Fibroblast of gingiva (primary cell): ENCODE results near the gene BPIFA2.
"Not testable (repeated sequence)": the region's sequence is repeated elsewhere in the genome, so short reads cannot be mapped to it uniquely, and the experiment has no call there.

Source experiments
- DNase-seq: peaks from one replicate; pipeline ENCODE4 v3.0.0-alpha.2; 2011; ENCODE audit warnings: low read depth

BPIFA2 gene

GRCh38 chr20:33160681-33161080, 7.3 kb upstream of the BPIFA2 start:
- no peak for DNase-seq

GRCh38 chr20:33162313-33162712, 5.6 kb upstream of the BPIFA2 start:
- no peak for DNase-seq

DNA sequence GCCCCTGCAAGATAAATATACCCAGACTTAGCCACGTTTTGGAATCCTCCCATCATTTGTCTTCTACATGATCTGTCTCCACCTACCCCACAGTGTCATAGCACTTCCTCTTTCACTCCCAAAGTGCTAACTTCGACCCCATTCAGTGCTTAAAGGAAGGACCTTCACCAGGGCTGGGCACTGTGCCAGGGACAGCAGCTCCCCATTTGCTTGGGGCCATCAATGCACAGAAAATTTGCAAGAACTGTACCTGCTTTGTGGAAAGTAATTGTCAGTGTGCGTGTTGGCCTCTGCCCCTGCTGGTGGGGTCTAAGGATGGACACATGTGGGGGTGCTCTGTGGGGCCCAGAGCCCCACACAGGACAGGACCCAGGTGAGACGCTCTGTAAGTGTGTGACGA, 5.2 kb upstream of the BPIFA2 start:
- DNase-seq, result no peak

DNA sequence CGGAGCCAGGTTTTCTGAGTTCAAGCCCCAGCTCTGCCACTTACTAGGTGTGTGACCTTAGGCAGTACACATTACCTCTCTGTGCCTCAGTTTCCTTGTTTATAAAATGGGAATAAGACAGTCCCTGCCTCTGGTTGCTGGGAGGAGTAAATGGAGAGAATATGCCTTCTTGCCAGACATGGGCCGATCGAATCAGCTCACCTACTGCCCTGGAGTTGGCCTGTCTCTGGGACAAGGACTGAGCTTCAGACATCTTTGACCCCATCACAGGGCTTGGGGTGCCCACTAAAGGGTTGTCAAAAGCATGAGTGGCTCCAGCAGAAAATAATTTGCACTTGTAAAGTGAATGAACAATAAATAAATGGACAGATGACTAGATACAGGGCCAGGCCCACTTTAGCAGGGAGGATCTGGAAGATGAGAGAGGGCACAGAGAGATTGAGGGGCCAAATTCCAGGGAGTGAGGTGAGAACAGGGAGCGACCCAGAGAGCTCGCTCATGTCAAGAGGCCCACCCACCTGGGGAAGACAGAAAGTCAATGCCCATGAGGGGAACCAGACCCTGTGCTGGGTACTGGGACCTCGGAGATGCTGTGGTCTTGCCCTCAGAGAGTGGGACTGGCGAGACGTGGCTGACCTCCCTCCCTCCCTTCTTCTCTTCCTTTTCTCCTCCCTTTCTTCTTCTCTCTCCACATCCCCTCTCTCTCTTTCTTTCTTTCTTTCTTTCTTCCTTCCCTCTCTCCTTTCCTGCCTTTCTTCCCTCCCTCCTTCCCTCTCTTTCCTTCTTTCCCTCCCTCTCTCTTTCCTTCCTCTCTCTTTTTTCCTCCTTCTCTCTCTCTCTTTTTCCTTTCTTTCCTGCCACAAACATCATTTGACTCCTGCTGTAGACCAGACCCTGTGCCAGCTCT, 3.9 kb upstream of the BPIFA2 start:
- no peak for DNase-seq

- no peak for DNase-seq
These were observed 3.2 kb upstream of the BPIFA2 start for GRCh38 chr20:33164763-33165095.

DNA sequence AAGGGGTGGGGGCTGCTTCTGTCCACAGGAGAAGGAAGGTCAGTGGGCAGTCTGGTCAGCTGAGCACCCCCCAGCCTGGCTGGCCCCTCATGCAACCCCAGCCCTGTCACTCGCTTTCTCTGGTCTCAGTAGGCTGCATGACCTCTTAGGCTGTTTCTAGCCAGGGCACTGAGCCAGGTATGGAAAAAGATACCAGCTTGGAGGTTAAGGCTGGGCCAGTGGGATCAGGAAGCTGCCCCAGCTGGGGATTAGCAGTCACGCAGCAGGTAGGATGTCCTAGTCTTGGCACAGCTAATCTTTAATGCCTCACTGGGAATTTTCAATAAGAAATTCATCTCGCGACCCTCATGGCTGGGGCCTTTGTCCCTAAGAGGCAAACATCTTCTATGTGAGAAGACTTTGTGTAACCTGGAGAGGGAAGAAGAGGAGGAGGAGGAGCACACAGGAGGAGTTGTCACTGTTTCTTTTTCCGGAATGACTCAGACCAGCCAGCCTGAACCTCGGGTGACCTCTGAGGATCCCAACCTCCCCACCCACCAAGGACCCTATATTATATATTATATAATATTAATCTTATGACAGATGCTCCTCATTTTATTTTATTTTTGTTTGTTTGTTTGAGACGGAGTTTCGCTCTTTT, 2.4 kb upstream of the BPIFA2 start:
- no peak for DNase-seq

- no peak for DNase-seq
These were observed 1.3 kb upstream of the BPIFA2 start for GRCh38 chr20:33166533-33167113.

DNA sequence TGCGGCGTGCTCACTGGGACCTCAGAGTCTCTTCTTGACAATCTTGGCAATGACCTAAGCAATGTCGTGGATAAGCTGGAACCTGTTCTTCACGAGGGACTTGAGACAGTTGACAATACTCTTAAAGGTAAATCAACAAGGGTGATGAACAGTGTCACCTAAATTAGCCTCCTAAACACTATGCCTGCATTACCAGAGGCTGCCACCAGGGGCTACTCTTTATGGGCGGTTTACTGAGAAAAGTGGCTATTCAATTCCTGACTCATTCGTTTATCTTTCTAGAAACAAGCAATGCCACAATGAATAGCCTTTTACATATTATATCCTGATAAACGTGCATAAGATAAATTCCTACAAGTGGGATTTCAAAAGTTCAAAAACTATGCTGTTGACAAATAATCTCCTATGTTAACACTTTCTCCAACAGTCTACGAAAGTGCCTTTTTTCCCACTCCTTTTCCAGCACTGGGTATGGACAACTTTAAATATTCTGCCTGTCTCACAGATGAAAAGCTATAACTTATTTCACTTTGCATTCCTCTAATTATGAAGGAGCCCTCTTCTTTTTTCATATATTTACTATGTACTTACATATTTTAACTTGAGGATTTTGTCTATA, 1.3 kb downstream of the BPIFA2 start:
- DNase-seq, result no peak

GRCh38 chr20:33172781-33173180, 4.8 kb downstream of the BPIFA2 start:
- no peak for DNase-seq

DNA sequence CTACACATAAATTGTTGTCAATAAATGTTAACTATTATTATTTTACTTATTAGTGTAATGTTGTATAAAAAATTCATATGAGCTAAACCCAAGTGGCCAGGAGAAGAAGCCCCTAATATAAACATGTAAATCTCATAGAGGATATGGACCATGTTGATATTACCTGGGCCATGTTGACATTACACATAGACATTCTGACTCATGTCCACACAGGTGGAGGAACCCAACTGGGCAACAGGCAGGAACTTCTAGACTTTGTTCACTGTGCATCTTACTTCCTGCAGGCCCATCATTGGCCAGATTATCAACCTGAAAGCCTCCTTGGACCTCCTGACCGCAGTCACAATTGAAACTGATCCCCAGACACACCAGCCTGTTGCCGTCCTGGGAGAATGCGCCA, 7.2 kb downstream of the BPIFA2 start:
- DNase-seq, result no peak

GRCh38 chr20:33176101-33176500, 8.1 kb downstream of the BPIFA2 start:
- DNase-seq, result no peak

DNA sequence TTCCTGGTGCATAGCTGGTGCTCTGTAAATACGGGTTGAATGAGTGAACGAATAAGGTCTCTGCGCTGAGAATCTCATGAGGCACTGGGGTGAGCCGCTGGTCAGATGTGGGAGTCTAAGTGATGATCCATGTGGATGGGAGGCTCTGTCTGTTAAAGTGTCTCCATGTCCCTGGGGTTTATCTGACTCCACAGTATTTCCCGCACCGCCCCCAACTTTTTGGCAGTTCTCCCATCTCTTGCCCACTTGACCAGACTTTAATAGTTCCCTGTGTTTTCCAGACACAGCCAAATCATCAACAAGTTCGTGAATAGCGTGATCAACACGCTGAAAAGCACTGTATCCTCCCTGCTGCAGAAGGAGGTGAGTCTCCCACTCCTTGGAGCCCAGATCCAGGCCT, 9.9 kb downstream of the BPIFA2 start:
- no peak for DNase-seq

GRCh38 chr20:33178726-33179125, 10.8 kb downstream of the BPIFA2 start:
- DNase-seq, result no peak

- no peak for DNase-seq
These were observed 12.2 kb downstream of the BPIFA2 start for GRCh38 chr20:33180169-33180568.

GRCh38 chr20:33181482-33182093, 13.6 kb downstream of the BPIFA2 start:
- DNase-seq, result no peak

- no peak for DNase-seq
These were observed 15.4 kb downstream of the BPIFA2 start for GRCh38 chr20:33183312-33183711.

GRCh38 chr20:33185031-33185590, 17.2 kb downstream of the BPIFA2 start:
- DNase-seq, result not testable (repeated sequence)

DNA sequence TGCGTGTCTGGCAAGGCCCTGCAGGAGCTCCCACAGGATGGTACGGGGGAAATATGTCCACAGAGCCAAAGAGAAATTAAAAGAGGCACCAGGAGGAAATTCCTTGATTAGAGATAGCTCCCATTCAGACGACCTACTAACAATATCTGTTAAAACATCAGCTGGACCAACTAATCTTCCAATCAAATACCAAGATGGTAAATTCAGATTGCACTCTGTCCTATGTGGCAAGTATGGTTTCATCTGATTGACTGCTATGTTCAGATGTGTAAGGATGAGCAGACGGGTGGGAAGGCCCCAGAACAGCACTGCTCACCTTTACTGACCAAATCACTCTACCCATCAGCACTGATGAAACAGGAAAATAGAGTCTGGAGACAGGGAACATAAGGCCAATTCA, 19.5 kb downstream of the BPIFA2 start:
- DNase-seq, result no peak

DNA sequence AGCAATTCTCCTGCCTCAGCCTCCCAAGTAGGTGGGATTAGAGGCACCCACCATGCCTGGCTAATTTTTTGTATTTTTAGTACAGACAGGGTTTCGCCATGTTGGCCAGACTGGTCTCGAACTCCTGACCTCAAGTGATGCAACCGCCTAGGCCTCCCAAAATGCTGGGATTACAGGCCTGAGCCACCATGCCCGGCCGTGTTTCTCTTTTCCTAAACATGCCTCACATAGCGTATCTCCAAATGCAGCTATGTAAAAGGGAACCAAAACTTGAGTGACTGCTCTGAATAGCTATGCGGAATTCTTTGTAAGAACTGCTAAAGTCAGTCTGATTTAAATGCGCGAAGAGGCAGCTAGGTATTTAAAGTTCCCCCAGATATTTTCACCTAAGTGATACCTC, 20.5 kb downstream of the BPIFA2 start:
- DNase-seq, result no peak

DNA sequence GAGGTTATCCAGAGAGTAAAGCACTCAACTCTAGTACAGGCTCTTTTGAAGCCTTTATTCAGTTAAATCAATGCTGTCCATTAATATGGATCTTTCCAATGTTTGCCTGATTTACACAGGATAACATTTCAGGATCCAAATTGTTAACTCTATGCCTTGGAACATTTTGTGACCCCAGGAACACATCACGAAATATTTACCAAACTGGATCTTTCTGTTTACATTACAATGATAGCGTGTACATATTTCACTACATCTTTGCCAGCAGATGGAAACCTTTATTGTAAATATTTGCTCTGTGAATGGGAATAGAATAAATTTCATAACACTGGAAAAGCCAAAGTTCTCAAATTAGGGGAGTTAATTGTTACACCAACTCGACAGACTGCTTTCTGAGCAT, 23.5 kb downstream of the BPIFA2 start:
- DNase-seq, result no peak

DNA sequence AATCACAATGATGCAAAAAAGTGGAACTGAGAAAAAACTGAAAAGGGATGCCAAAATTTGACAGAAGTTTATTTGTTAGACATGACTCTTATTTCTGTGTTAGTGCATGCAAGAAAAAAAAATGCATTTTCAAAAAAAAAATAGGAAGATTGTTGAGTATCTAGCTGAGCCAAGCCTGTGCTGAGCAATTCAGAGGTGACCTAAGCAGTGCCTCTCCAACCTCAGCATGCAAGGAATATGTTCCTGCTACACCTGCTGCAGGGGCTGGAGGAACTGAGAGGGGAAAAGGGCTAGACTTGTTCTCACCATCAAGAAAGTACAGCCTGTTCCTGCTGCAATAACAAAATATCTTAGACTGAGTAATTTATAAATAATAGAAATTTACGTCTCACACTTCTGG, 24.0 kb downstream of the BPIFA2 start:
- DNase-seq, result no peak

DNA sequence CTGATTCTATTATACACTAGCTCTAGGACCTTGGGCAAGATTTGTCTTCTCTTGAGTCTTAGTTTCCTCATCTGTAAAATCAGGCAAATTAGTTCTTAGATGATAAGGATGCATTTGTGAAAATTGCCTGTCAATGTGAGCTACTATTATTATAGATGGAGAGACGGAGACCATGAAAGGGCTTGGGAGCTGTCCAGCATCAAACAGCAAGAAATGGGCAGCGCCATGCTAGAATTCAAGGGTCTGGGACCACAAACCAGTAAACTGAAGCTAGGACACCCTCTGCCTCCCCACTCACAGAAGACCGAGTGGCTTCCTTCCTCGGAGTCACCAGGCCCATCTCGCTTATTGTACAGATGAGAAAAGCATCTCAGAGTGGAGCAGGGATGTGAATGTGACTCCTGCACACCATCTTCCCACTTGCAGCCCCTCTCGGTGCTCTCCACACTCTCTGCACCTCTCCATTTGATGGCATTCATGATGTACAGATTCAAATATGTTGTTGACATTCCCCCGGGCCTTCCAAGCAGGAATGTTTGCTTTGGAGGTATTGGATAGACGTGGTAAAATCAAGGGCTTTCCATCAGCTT, 25.0 kb downstream of the BPIFA2 start:
- DNase-seq, result no peak
